Stimulated activated naive CD4-positive, alpha-beta T cell treated with Interleukin-2 at 50 U/mL for 16 hours (primary cell): Measurements from ENCODE around the gene RER1.

Experiments used
- DNase-seq: peaks from one replicate; lab custom pipeline; 2025; lab: John Stamatoyannopoulos, UW

Gene RER1

DNA sequence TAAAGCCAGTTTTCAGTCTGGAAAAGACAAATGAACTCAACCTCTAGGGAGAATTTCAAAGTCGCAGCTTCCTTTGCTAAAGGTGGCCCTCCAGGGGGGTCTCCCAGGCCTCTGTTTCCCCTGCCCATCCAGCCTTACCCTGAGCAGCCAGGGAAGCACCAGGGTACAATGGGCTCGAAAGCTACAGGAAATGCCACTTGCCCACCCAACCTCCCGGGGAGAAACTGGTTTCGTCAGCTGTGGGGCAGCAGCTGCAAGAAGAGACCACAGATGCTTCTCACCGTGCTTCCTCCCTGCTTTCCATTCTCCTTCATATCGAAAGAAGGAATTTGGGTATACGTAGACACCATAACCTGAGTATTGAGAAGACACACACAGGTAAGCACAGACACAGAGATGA is 2.0 kb upstream of the RER1 start:
- no peak for DNase-seq

DNA sequence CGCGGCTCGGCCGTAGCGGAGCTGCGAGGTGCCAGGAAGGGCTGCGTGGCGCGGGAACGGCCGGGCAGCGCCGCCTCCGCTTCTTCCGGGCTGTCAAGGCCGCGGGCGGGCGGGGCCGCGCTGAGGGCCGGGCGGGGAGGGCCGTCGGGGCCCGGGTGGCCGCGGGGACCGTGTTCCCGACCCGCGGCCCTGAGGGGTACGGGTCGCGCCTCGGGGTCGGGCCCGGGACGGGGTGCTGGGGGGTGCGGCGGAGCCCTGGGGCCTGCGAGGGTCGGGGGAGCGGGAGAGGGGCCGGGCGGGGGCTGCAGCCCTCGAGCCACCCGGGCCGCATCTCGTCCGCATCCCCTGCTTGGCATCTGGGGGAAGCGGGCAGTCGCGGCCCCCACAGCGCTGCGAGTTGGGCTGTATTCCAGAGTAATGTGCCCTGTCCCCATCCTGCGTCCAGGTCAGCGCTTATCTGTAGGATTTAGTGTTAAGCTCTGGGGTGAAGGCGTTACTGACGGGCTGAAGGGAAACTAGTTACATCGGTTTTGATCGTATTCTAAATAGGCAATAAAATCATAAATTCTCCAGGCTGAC is 379 bp downstream of the RER1 start:
- DNase-seq: no peak

- no peak for DNase-seq
Observed at GRCh38 chr1:2392686-2393085, 1.0 kb downstream of the RER1 start.

- DNase-seq: no peak
Observed at GRCh38 chr1:2393471-2393877, 1.8 kb downstream of the RER1 start.

GRCh38 chr1:2394220-2394619 is 2.6 kb downstream of the RER1 start:
- no peak for DNase-seq

GRCh38 chr1:2394761-2395160 is 3.1 kb downstream of the RER1 start:
- no peak for DNase-seq

DNA sequence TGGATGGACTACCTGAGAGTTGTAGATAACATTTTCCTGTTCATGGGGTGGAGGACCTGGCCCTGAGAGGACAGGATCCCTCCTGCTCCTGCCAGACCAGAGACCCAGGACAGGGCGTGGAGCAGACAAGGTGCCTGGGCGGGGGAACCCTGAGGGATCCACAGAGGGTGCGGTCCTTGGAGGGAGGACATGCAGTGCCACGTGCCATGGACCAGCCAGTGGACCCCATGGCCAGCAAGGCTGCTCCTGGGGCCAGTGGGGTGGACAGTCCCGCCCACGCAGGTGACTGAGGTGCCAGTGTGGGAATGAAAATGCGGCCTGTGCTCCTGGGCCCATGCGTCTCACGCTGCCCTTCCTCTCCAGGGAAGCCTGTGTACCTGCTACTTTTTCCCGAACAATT is 3.6 kb downstream of the RER1 start:
- no peak for DNase-seq

DNA sequence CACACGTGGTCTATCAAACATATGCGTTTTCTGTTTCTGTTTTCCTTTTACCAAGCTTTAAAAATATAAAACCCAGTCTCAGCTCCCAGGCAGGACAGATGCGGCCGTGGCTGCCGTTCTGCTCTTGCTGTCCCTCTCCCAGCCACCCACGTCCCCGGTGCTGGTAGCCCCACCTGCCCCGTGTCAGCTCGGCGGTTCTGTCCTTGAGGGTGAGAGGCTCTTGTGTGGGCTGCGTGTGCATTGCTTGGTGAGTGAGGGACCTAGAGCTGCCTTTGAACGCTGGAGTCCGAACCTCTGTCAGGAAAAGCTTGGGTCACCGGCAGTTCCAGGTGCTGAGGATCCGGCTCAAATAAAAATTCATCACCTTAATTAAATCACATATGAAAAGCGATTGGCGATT is 4.4 kb downstream of the RER1 start:
- DNase-seq: no peak

DNA sequence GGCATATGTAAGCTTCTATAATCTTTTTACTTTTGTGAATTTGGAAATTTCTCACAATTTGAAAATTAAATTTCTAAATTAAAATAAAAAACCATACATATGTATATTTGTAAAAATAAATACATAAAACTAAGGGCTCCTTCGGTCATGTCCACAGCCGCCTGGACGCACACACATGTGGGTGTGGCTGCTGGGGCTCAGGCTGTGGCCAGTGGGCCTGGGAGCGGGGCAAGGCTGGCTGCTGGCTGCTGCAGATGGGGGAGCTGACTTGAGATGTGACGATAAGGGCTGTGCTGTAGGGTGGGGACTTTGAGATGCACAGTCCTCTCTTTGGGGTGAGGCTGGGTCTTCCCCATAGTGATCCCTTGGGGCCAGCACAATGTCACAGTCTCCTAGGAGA is 4.8 kb downstream of the RER1 start:
- DNase-seq: no peak

- DNase-seq: no peak
Observed at GRCh38 chr1:2397007-2397679, 5.5 kb downstream of the RER1 start.

DNA sequence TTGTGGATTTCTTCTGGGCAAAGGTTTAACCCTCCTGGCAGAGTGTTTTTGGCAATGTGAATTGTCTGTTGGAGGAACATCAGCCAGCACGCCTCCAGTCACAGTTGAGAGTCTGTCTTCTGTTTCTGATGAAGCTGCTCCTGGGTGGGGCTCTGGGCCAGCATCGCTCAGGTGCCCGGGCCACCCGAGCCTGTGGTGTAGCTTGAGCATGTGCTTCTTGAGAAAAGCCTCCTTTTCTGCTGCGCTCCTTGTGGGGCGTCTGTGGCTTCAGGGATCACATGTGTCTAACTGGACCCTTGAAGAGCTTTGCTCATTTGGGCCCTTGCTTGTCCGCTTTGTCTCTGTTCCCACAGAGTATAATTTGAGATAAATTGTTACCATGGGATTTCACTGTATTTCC is 7.2 kb downstream of the RER1 start:
- no peak for DNase-seq

DNA sequence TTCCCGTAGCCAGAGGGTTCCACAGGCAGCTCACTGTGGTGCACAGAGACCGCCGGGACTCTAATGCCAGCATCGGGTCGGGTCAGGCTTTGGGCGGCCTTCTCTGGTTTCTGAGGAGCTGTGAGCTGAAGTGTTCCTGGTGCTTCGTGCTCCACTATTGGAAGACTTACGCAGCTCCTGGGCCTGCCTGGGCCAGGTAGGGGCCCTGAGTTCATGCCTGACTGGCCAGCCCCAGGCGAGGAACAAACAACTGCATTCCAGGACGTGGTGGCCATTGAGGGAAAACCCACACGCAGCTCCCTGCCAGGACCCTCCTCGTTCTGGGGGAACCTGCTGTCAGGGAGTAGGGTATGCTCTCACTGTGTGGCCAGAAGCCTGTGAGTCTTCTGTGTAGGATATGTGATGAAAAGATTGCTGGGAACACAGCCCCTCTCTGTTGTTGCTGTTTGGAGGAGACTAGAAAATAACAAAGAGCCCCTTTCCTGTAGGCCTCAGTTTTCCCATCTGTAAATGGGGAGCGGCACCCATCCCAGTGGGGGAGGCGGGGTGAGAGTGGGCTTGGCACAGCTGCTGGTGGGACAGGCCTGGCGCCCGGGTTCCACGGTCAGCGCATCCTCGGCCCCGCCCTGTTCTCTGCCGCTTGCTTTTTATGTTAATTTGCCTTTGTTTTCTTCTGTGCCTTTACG is 8.4 kb downstream of the RER1 start:
- no peak for DNase-seq

- DNase-seq: no peak
Observed at GRCh38 chr1:2400576-2400909, 8.9 kb downstream of the RER1 start.

DNA sequence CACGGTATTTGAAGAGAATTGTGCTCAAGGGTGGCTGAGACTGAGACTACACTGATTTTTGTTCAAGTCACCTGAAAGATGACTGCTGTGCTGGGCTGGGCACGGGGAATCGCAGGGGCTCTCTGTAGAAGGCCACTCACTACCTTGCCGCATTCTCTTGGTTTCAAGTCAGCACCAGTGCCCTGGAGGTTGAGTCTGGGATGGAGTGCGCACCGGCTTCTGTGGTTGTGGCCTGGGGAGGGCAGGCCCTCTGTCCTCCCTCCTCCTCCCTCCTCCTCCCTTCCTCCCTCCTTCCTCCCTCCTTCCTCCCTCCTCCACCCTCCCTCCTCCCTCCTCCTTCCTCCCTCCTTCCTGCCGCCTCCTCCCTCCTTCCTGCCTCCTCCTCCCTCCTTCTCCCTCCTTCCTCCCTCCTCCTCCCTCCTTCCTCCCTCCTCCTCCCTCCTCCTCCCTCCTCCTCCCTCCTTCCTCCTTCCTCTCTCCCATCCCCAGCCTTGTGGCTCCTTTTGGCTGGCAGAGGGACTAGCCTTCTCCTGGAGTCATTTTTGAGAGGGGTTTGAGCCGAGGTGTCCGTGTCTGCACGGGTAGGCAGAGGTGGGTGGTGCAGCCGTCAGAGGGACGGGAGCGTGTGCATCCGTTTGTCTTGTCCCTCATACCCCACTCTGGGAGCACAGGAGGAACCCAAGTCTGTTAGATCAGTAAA is 9.5 kb downstream of the RER1 start:
- DNase-seq: no peak

DNA sequence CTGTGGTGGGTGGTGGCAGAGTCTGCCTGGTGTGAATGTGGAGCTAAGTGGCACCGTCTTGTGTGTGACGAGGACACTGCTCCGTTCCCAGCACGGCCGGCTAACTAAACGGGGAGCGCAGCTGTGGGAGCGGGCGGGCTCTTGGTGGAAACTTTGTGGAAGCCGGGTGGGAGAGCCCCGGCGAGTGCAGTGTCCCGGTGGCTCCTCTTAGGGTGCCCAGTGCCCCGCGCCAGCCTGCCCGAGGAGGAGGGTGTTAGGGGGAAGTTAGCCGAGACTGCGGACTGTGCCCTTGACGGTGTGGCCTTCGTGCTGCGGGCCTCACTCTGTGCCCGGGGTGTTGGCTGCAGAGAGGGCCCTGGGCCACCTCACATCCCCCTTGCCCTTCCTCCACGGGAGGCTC is 10.8 kb downstream of the RER1 start:
- DNase-seq: no peak

DNA sequence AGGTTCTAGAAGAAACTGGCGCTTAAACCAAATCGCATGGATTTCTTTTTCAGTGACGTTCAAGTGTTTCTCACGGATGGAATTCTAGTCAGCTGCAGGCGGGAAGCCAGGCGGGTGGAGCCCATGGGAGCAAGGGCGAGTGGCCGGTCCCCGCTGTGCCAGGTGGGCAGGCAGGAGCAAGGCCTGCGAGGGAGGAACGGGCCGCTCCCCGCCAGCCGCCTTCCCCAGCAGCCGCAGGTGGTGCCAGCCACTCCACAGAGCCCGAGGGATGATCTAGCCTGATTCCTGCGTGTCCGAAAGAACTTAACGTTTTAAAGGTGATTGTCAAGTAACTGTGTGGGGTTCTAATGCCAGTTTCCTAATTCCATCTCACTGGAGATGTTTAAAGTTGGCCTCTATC is 11.6 kb downstream of the RER1 start:
- DNase-seq: no peak

- no peak for DNase-seq
Observed at GRCh38 chr1:2404142-2404889, 12.7 kb downstream of the RER1 start.

GRCh38 chr1:2404890-2405511 is 13.4 kb downstream of the RER1 start:
- no peak for DNase-seq

GRCh38 chr1:2405588-2406295 is 14.1 kb downstream of the RER1 start:
- no peak for DNase-seq

- DNase-seq: no peak
Observed at GRCh38 chr1:2406451-2407041, 14.9 kb downstream of the RER1 start.
